Measurements from ENCODE around the gene KITLG.

DNA sequence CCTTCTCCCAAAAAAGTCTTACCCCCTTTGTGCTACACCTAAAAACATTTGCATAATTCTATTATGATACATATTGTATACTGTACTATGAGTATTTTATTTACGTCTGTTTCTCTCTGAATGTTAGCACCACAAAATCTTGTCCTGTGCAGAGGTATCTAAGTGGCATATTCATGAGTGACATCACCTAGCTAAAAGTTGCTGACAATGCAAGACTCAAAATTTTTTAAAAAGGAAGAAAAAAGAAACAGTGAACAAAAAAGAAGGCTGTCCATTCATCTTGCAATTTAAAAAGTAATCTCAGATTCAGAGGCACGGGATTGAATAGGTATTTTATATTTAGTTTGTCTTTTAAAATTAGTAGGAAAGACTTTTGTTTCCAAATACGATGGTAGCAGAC lies 69.4 kb downstream of the KITLG start:
- TF ChIP-seq CTCF (IDR thresholded peaks at IDR 0.05), result no peak
- TF ChIP-seq POLR2A (IDR thresholded peaks at IDR 0.05), result no peak

All from testis (tissue), 2 donors.